PC-9 (cell line): Measurements from ENCODE around the gene HOXC13.

Experiments
- CTCF ChIP-seq: fragments of 200-600 bp; sonication (generic); conservative IDR thresholded peaks from 2 replicates; pipeline ENCODE4 v1.6.1; 2017; ENCODE audit warnings: mixed run types, antibody characterized with exemption, mild to moderate bottlenecking, moderate library complexity
- EZH2 ChIP-seq: fragments of 200-600 bp; sonication (generic); IDR thresholded peaks from 2 replicates; pipeline ENCODE4 v1.8.0; 2017; ENCODE audit warnings: antibody characterized with exemption, low read depth

DNA sequence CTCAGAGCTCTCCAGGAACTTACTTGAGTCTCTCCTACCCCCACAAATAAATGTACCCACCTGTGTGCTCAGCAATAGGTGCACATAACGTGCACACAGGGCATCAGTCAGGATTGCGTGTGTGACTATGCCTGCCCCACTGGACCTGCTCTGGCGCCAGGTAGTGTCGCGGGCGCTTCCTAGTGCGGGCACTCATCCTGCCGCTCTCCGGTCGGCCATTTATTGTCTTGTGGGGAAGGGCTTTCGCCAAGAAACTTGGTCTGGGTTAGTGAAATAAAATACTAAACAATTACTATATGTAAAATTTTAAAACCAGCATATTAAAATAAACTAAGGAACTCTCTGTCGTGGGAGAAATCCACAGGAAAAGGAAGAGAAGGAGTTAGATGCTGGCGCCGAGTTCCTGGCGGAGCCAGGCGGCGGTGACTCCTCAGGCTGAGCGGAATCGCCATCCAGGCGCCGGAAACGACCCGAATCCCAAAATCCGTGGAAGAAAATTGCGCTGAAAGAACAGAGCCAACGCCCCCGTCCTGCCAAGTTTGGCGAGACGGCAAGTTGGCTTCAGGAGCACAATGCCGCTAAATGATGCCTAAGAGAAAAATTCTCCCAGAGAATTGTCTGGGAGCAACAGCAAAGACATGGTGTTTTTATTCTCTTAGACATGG is 7.9 kb upstream of the HOXC13 start:
- TF ChIP-seq EZH2 (no peak), CTCF (no peak)
